Ovary (tissue), 9 donors: ENCODE data around the gene RUFY4. TPM values are rescaled to one million over a fixed set of nuclear protein-coding genes. Genes with fewer than 3 reads are reported as not detected.

ENCODE experiments used
- DNase-seq, 5 donors: peaks; one replicate each; pipeline ENCODE4 v3.0.0-alpha.2; 2019 to 2020
- H3K27ac ChIP-seq, 2 donors: fragments of 200-600 bp; one replicate each; pipeline versions ENCODE4 v1.5.1 to v1.8.0; 2019 to 2022
- H3K27me3 ChIP-seq: fragments of 200-600 bp; one replicate; pipeline ENCODE4 v1.8.0; 2022
- H3K36me3 ChIP-seq: fragments of 200-600 bp; sonication (generic); one replicate; pipeline ENCODE4 v1.5.1; 2019
- H3K4me1 ChIP-seq: one replicate; pipeline ENCODE4 v1.8.1; 2013; ENCODE audit warnings: mild to moderate bottlenecking, moderate library complexity; ENCODE audit not compliant: insufficient read depth
- H3K4me3 ChIP-seq: fragments of 200-600 bp; sonication (generic); one replicate; pipeline ENCODE4 v1.5.1; 2017
- H3K9me3 ChIP-seq, 2 donors: fragments of 200-600 bp in 1 of 2; sonication (generic) in 1 of 2; one replicate each; pipeline versions ENCODE4 v1.5.1 to v1.8.1; 2013 to 2019; ENCODE audit warnings: mild to moderate bottlenecking in 1 of 2, moderate library complexity in 1 of 2
- EP300 ChIP-seq: sonication (generic); formaldehyde crosslinking; IDR thresholded peaks from one replicate; pipeline ENCODE4 v1.6.1; 2017; ENCODE audit warnings: antibody characterized with exemption
- POLR2A ChIP-seq: fragments of 450-650 bp; IDR thresholded peaks from one replicate; pipeline ENCODE4 v1.6.1; 2017; ENCODE audit warnings: antibody characterized with exemption, mild to moderate bottlenecking, moderate library complexity
- WGBS, 3 donors: extraction: QIAGEN DNeasy Blood & Tissue Kit in 1 of 3; methylation state at CpG; one replicate each; pipeline versions ENCODE4 v1.1.5 to v1.1.7; 2013 to 2017; 5-methylcytosine and 5-hydroxymethylcytosine counted together
- intact Hi-C, 4 donors: fragments of 100-400 bp; cut with DNase I; formaldehyde crosslinking; loops; one replicate each; pipeline versions ENCODE4 v1.11.0 to v1.15.1; 2022 to 2023
- polyA plus RNA-seq, 2 donors: library from polyadenylated mRNA; stranded (reverse); fragments of 200-250 nt in 1 of 2; fragments of 350-450 nt in 1 of 2; fragmentation: Illumina TruSeq in 1 of 2; extraction: RNeasy Lipid Tissue Mini Kit (QIAGEN cat#74804) in 1 of 2; gene quantifications; one replicate each; pipeline ENCODE4 v1.2.3, GENCODE V29; 2013 to 2014
- total RNA-seq, 7 donors: library from RNA; depleted of rRNA in 2 of 7; stranded (reverse); fragments of >200 nt in 2 of 7; fragmentation: NEBNext Ultra II Directional in 3 of 7; extraction: Animal tissue kit (Norgen Biotek cat#: 25700) in 3 of 7; gene quantifications; one replicate each; pipeline versions ENCODE4 v1.1.0 to v1.2.4, GENCODE V29; 2016 to 2023
- TF ChIP-seq, protein P1 (sequence below), 3 donors: fragments of 450-650 bp in 2 of 3; fragments of 200-600 bp in 1 of 3; IDR thresholded peaks; one replicate each; pipeline versions ENCODE4 v1.5.1 to v1.8.0; 2016 to 2022; ENCODE audit warnings: antibody characterized with exemption in 3 of 3, mild to moderate bottlenecking in 1 of 3
- donor health status: DM: no; HTN: no; CAD: no; lungs with moderate emphysema.
- donor health status: DM: no; HTN: no; CAD: no.
- donor health status: Bipolar disorder and iron deficiency.
- donor health status: DM: yes; HTN: yes; CAD: no.
- donor health status: DM: no; HTN: no; CAD: no.
- donor health status: DM: yes; HTN: yes; CAD: no.

The RUFY4 gene
- total and polyA plus RNA-seq, 9 donors: 0.10 to 0.97 (median 0.57) TPM; not detected in 4

DNA sequence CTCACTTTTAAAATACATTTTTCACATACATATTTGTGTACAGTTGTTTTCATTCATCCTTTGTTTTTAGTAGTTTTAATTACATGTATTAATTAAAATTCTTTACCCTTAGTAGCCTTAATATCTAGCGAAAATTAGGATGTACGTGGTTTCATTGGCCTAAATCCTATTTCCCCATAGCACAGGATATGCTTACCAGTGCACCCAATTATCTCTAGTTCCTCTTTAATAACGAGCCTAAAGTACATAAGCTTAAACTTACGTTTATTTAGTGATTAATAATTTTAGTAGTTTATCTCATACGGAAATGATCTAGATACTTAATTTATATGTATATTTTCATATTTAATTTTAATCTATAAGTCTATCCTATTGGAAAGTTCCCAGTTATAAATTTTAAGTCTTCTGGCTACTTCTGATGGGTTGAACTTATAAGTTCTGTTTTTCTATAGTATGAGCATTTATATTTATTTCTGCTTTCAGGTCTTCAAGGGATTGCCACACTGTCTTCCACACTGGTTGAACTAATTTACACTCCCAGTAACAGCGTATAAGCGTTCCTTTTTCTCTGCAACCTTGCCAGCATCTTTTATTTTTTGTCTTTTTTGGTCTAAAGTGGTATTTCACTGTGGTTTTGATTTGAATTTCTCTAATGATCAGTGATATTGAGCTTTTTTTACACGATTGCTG is 21.4 kb upstream of the RUFY4 start:
- peaks cover 0 to 6% of the 10 kb centered on the region in 2 donors for H3K9me3 ChIP-seq
- H3K36me3 ChIP-seq: no peaks in the 10 kb centered on the region
- intact Hi-C loops: no loop called here
- no peaks in the 10 kb centered on the region for H3K27me3 ChIP-seq
- TF ChIP-seq, protein P1, sequence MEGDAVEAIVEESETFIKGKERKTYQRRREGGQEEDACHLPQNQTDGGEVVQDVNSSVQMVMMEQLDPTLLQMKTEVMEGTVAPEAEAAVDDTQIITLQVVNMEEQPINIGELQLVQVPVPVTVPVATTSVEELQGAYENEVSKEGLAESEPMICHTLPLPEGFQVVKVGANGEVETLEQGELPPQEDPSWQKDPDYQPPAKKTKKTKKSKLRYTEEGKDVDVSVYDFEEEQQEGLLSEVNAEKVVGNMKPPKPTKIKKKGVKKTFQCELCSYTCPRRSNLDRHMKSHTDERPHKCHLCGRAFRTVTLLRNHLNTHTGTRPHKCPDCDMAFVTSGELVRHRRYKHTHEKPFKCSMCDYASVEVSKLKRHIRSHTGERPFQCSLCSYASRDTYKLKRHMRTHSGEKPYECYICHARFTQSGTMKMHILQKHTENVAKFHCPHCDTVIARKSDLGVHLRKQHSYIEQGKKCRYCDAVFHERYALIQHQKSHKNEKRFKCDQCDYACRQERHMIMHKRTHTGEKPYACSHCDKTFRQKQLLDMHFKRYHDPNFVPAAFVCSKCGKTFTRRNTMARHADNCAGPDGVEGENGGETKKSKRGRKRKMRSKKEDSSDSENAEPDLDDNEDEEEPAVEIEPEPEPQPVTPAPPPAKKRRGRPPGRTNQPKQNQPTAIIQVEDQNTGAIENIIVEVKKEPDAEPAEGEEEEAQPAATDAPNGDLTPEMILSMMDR (IDR thresholded peaks at IDR 0.05): no peak
- TF ChIP-seq EP300: no peak
- no peak for TF ChIP-seq POLR2A
- H3K4me1 ChIP-seq: no peaks in the 10 kb centered on the region
- DNase-seq: no peak
- no peak overlapping the region for H3K4me3 ChIP-seq
- no peak overlapping the region for H3K27ac ChIP-seq
- 85 to 87% (median 87%) methylated on average over 8 of the region's 8 CpGs for WGBS, 3 donors

DNA sequence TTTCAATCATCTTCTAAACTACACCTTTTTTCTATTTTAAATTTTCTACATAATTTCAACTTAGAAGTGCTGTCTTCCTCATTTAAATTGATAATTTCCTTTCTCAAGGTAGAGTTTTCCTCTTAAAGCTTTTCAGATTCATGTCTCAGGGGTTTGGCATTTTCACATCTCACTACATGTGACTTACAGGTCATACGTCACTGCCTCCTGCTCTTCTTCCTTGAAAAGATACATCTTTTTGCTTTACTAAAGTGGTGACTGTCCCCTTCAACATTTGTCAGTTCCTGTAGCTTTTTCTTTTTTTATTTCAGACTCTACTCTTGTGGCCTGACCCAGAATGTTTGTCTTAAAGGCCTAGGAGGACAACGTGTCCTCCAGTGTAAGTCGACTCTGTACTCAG is 17.1 kb upstream of the RUFY4 start:
- intact Hi-C loops: no loop called here
- DNase-seq: no peak
- no peak overlapping the region for H3K4me3 ChIP-seq
- no peaks in the 10 kb centered on the region for H3K4me1 ChIP-seq
- H3K9me3 ChIP-seq: peaks cover 0 to 6% of the 10 kb centered on the region in 2 donors
- H3K36me3 ChIP-seq: no peaks in the 10 kb centered on the region
- TF ChIP-seq POLR2A (no peak), EP300 (no peak)
- TF ChIP-seq, protein P1 (IDR thresholded peaks at IDR 0.05): no peak
- WGBS, 3 donors: 80 to 82% (median 81%) methylated on average over 3 of the region's 3 CpGs
- no peaks in the 10 kb centered on the region for H3K27me3 ChIP-seq
- no peak overlapping the region for H3K27ac ChIP-seq

DNA sequence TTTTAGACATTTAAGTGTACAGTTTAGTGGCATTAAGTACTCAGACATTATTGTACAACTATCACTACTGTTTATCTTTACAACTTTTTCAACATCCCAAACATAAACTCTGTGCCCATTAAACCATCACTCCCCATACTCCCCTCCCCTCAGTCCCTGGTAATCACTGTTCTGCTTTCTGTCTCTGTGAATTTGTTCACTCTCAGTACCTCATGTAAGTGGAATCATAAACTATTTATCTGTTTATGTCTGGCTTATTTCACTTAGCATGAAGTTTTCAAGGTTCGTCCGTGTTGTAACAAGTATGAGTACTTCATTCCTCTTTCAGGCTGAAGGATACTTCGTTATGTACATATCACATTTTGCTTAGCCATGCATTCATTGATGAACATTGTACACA is 9.8 kb upstream of the RUFY4 start:
- Histone ChIP-seq H3K27ac (no peak overlapping the region), H3K36me3 (no peaks in the 10 kb centered on the region), H3K9me3 (no peaks in the 10 kb centered on the region), H3K4me1 (no peaks in the 10 kb centered on the region), H3K4me3 (no peak overlapping the region), H3K27me3 (no peaks in the 10 kb centered on the region)
- 29 to 66% (median 49%) methylated on average over 3 of the region's 3 CpGs for WGBS, 3 donors
- intact Hi-C loops: no loop called here
- DNase-seq: no peak
- TF ChIP-seq, protein P1 (IDR thresholded peaks at IDR 0.05): no peak
- TF ChIP-seq POLR2A: no peak
- no peak for TF ChIP-seq EP300

DNA sequence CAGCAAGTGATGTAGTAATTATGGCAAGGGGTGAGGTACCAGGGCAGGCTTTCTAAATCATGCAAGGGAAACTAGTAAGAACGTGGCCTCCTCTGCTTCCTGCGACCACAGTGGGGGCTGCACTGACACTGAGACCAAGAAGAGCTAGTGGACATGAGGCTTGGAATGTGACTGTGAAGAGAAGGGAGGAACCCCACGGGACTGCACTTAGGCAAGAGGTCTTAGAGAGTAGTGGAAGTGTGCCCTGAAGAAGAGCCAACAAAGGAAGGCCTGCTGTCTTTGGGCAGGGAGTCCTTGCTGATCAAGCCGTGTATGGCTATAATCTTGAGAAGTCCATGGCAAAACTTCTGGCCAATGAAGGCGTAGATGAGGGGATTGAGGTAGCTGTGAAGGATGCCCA is 8.9 kb upstream of the RUFY4 start:
- intact Hi-C loops: loop anchor here in 3 of 4 donors (10.0 kb wide), 2 partner anchors 275 to 925 kb away; no protein-coding TSS in a partner anchor
- H3K9me3 ChIP-seq: no peaks in the 10 kb centered on the region
- no peak for TF ChIP-seq POLR2A
- TF ChIP-seq EP300: no peak
- TF ChIP-seq, protein P1 (IDR thresholded peaks at IDR 0.05): no peak
- no peak overlapping the region for H3K4me3 ChIP-seq
- no peak overlapping the region for H3K27ac ChIP-seq
- H3K36me3 ChIP-seq: no peaks in the 10 kb centered on the region
- H3K27me3 ChIP-seq: no peaks in the 10 kb centered on the region
- H3K4me1 ChIP-seq: no peaks in the 10 kb centered on the region
- 50 to 63% (median 59%) methylated on average over 5 of the region's 5 CpGs for WGBS, 3 donors
- no peak for DNase-seq
